Nephron (organoid): ENCODE measurements around the gene MC1R.
A peak's percentile ranks its signal among the peaks of the same experiment; 100 is the strongest.
"Not testable (repeated sequence)": the region's sequence is repeated elsewhere in the genome, so short reads cannot be mapped to it uniquely, and the experiment has no call there.

Experiments
- H3K27ac Mint-ChIP-seq, 3 experiments: 2 replicates each; pipeline ENCODE4 v1.8.0; 2020; ENCODE audit warnings: mixed read lengths in 3 of 3, mild to moderate bottlenecking in 2 of 3, moderate library complexity in 1 of 3
- H3K27me3 Mint-ChIP-seq: 2 replicates; pipeline ENCODE4 v1.8.0; 2021; ENCODE audit warnings: low read depth, mild to moderate bottlenecking, moderate library complexity, mixed read lengths
- H3K36me3 Mint-ChIP-seq: 2 replicates; pipeline ENCODE4 v1.8.0; 2020; ENCODE audit warnings: low read depth, mixed read lengths
- H3K4me1 Mint-ChIP-seq: 2 replicates; pipeline ENCODE4 v1.8.0; 2020; ENCODE audit warnings: mixed read lengths
- H3K4me3 Mint-ChIP-seq, 3 experiments: 2 replicates each; pipeline ENCODE4 v1.8.0; 2020; ENCODE audit warnings: mild to moderate bottlenecking in 3 of 3, mixed read lengths in 3 of 3, moderate library complexity in 2 of 3
- H3K9me3 Mint-ChIP-seq: 2 replicates; pipeline ENCODE4 v1.8.0; 2020; ENCODE audit warnings: mixed read lengths
- CTCF ChIP-seq, 3 experiments: fragments of 200-600 bp; sonication (generic); IDR thresholded peaks; one replicate each; pipeline ENCODE4 v1.5.0; 2021; ENCODE audit warnings: antibody characterized with exemption in 3 of 3; ENCODE audit not compliant: unreplicated experiment in 3 of 3

MC1R gene

GRCh38 chr16:89910717-89911354 is 7.8 kb upstream of the MC1R start:
- Mint-ChIP-seq H3K4me3 (no peak overlapping the region), H3K27ac (no peak overlapping the region), H3K9me3 (no peaks in the 10 kb centered on the region), H3K4me1 (no peaks in the 10 kb centered on the region), H3K27me3 (no peaks in the 10 kb centered on the region), H3K36me3 (peaks cover 38% of the 10 kb centered on the region)
- no peak for TF ChIP-seq CTCF (IDR thresholded peaks at IDR 0.05; ENCODE audit: unreplicated experiment in 3 of 3)

- Mint-ChIP-seq H3K4me3 (no peak overlapping the region), H3K4me1 (no peaks in the 10 kb centered on the region), H3K9me3 (no peaks in the 10 kb centered on the region), H3K27me3 (peaks cover 5% of the 10 kb centered on the region), H3K36me3 (peaks cover 33% of the 10 kb centered on the region), H3K27ac (no peak overlapping the region)
- no peak for TF ChIP-seq CTCF (IDR thresholded peaks at IDR 0.05; ENCODE audit: unreplicated experiment in 3 of 3)
Observed at GRCh38 chr16:89911375-89911774, 7.3 kb upstream of the MC1R start.

GRCh38 chr16:89912143-89912542 is 6.5 kb upstream of the MC1R start:
- Mint-ChIP-seq H3K4me3 (no peak overlapping the region), H3K27ac (no peak overlapping the region), H3K36me3 (peaks cover 25% of the 10 kb centered on the region), H3K9me3 (no peaks in the 10 kb centered on the region), H3K27me3 (peaks cover 5% of the 10 kb centered on the region), H3K4me1 (no peaks in the 10 kb centered on the region)
- TF ChIP-seq CTCF (IDR thresholded peaks at IDR 0.05; ENCODE audit: unreplicated experiment in 3 of 3): no peak

GRCh38 chr16:89912627-89913026 is 6.0 kb upstream of the MC1R start:
- H3K4me3 Mint-ChIP-seq: no peak overlapping the region
- peaks cover 24% of the 10 kb centered on the region for H3K36me3 Mint-ChIP-seq
- H3K27ac Mint-ChIP-seq: no peak overlapping the region

GRCh38 chr16:89913408-89914387 is 5.0 kb upstream of the MC1R start:
- peaks cover 5% of the 10 kb centered on the region for H3K4me1 Mint-ChIP-seq
- no peaks in the 10 kb centered on the region for H3K9me3 Mint-ChIP-seq
- peaks cover 23% of the 10 kb centered on the region for H3K36me3 Mint-ChIP-seq
- H3K27ac Mint-ChIP-seq: peak overlapping the region in 1 of 3 experiments; percentile 38
- no peak for TF ChIP-seq CTCF (IDR thresholded peaks at IDR 0.05; ENCODE audit: unreplicated experiment in 3 of 3)
- H3K4me3 Mint-ChIP-seq: no peak overlapping the region
- peaks cover 7% of the 10 kb centered on the region for H3K27me3 Mint-ChIP-seq

More at GRCh38 chr16:89912627-89913026, 6.0 kb upstream of the MC1R start:
- Mint-ChIP-seq H3K4me1 (peaks cover 3% of the 10 kb centered on the region), H3K9me3 (no peaks in the 10 kb centered on the region), H3K27me3 (peaks cover 5% of the 10 kb centered on the region)
- no peak for TF ChIP-seq CTCF (IDR thresholded peaks at IDR 0.05; ENCODE audit: unreplicated experiment in 3 of 3)

GRCh38 chr16:89914642-89915285 is 3.9 kb upstream of the MC1R start:
- peaks cover 17% of the 10 kb centered on the region for H3K36me3 Mint-ChIP-seq
- not testable (repeated sequence) for H3K4me1 Mint-ChIP-seq, H3K4me3 Mint-ChIP-seq, H3K27ac Mint-ChIP-seq, H3K9me3 Mint-ChIP-seq, H3K27me3 Mint-ChIP-seq
